Liver (tissue), 9 donors: ENCODE measurements around the gene STYXL2. TPM values are rescaled to one million over a fixed set of nuclear protein-coding genes. Genes with fewer than 3 reads are reported as not detected.

Experiments
- DNase-seq: peaks from one replicate; pipeline ENCODE4 v3.0.0-alpha.2; 2017; ENCODE audit warnings: low spot score
- H3K27ac ChIP-seq, 2 donors: one replicate each; pipeline ENCODE4 v1.7.0; 2013; ENCODE audit warnings: inconsistent platforms in 2 of 2, low read length in 2 of 2, control low read depth in 1 of 2, low read depth in 1 of 2, mild to moderate bottlenecking in 1 of 2
- H3K27me3 ChIP-seq, 4 donors: one replicate each; pipeline versions ENCODE4 v1.6.1 to v1.7.0; 2013; ENCODE audit warnings: low read length in 3 of 4, inconsistent platforms in 1 of 4, mild to moderate bottlenecking in 1 of 4, moderate library complexity in 1 of 4; ENCODE audit not compliant: control insufficient read depth in 4 of 4, insufficient read depth in 4 of 4
- H3K36me3 ChIP-seq, 4 donors: one replicate each; pipeline versions ENCODE4 v1.6.1 to v1.7.0; 2013; ENCODE audit warnings: low read length in 3 of 4, mild to moderate bottlenecking in 3 of 4, low read depth in 1 of 4, moderate library complexity in 1 of 4; ENCODE audit not compliant: control insufficient read depth in 4 of 4, insufficient read depth in 3 of 4
- H3K4me1 ChIP-seq, 4 donors: one replicate each; pipeline versions ENCODE4 v1.6.1 to v1.7.0; 2013; ENCODE audit warnings: low read length in 3 of 4, mild to moderate bottlenecking in 3 of 4, moderate library complexity in 1 of 4; ENCODE audit not compliant: control insufficient read depth in 4 of 4, insufficient read depth in 4 of 4
- H3K4me3 ChIP-seq, 3 donors: one replicate each; pipeline versions ENCODE4 v1.6.1 to v1.7.0; 2013; ENCODE audit warnings: low read length in 3 of 3, control low read depth in 1 of 3, low read depth in 1 of 3, mild to moderate bottlenecking in 1 of 3
- H3K9ac ChIP-seq, 2 donors: one replicate each; pipeline ENCODE4 v1.7.0; 2013; ENCODE audit warnings: low read length in 2 of 2, mild to moderate bottlenecking in 2 of 2, moderate library complexity in 2 of 2, control low read depth in 1 of 2, low read depth in 1 of 2
- H3K9me3 ChIP-seq, 4 donors: one replicate each; pipeline versions ENCODE4 v1.6.1 to v1.7.0; 2013; ENCODE audit warnings: low read length in 3 of 4; ENCODE audit not compliant: control insufficient read depth in 4 of 4
- EGR1 ChIP-seq, 2 donors: IDR thresholded peaks; 2 replicates each; pipeline ENCODE4 v1.6.1; 2016 to 2018; ENCODE audit warnings: antibody characterized with exemption in 2 of 2, low read depth in 2 of 2
- FOXA1 ChIP-seq: IDR thresholded peaks from 2 replicates; pipeline ENCODE4 v1.6.1; 2016; ENCODE audit warnings: antibody characterized with exemption
- FOXA2 ChIP-seq: IDR thresholded peaks from 2 replicates; pipeline ENCODE4 v1.6.1; 2016; ENCODE audit warnings: antibody characterized with exemption
- GABPA ChIP-seq, 2 donors: IDR thresholded peaks in 1 of 2; conservative IDR thresholded peaks in 1 of 2; 2 replicates each; pipeline ENCODE4 v1.6.1; 2016; ENCODE audit warnings: antibody characterized with exemption in 2 of 2, mild to moderate bottlenecking in 1 of 2, moderate library complexity in 1 of 2
- HNF4A ChIP-seq, 2 donors: conservative IDR thresholded peaks; 2 replicates each; pipeline ENCODE4 v1.6.1; 2016; ENCODE audit warnings: antibody characterized with exemption in 2 of 2, mild to moderate bottlenecking in 2 of 2
- HNF4G ChIP-seq: IDR thresholded peaks from 2 replicates; pipeline ENCODE4 v1.6.1; 2016; ENCODE audit warnings: antibody characterized with exemption
- JUND ChIP-seq, 2 donors: IDR thresholded peaks; 2 replicates each; pipeline ENCODE4 v1.6.1; 2016; ENCODE audit warnings: antibody characterized with exemption in 2 of 2
- NR2F2 ChIP-seq: IDR thresholded peaks from 2 replicates; pipeline ENCODE4 v1.6.1; 2016; ENCODE audit warnings: antibody characterized with exemption
- RAD21 ChIP-seq, 2 donors: IDR thresholded peaks; 2 replicates each; pipeline ENCODE4 v1.6.1; 2016; ENCODE audit warnings: antibody characterized with exemption in 2 of 2, mild to moderate bottlenecking in 2 of 2
- RXRA ChIP-seq, 2 donors: IDR thresholded peaks; 2 replicates each; pipeline ENCODE4 v1.6.1; 2017 to 2018; ENCODE audit warnings: antibody characterized with exemption in 2 of 2, mild to moderate bottlenecking in 1 of 2
- SP1 ChIP-seq: IDR thresholded peaks from 2 replicates; pipeline ENCODE4 v1.6.1; 2018; ENCODE audit warnings: antibody characterized with exemption, mild to moderate bottlenecking
- TAF1 ChIP-seq: conservative IDR thresholded peaks from 2 replicates; pipeline ENCODE4 v1.6.1; 2016; ENCODE audit warnings: antibody characterized with exemption, mild to moderate bottlenecking
- YY1 ChIP-seq: IDR thresholded peaks from 2 replicates; pipeline ENCODE4 v1.6.1; 2016; ENCODE audit warnings: antibody characterized with exemption, mild to moderate bottlenecking
- WGBS: extraction: QIAGEN DNeasy Blood & Tissue Kit; methylation state at CpG from one replicate; pipeline ENCODE4 v1.1.7; 2013; 5-methylcytosine and 5-hydroxymethylcytosine counted together
- polyA plus RNA-seq, 2 donors: library from polyadenylated mRNA; stranded (reverse) in 1 of 2; unstranded in 1 of 2; fragments of 200-250 nt in 1 of 2; fragments of >200 nt in 1 of 2; fragmentation: Nextera tagmentation in 1 of 2; extraction: Ambion mirVana in 1 of 2; gene quantifications; one replicate each; pipeline versions ENCODE4 v1.2.1 to v1.2.3, GENCODE V29; 2013 to 2015
- total RNA-seq, 2 donors: library from RNA; depleted of rRNA; stranded (reverse); fragments of >200 nt; gene quantifications; one replicate each; pipeline ENCODE4 v1.2.3, GENCODE V29; 2014
- TF ChIP-seq, protein P1 (sequence below): fragments of 150-350 bp; IDR thresholded peaks from 2 replicates; pipeline ENCODE4 v1.5.1; 2017; ENCODE audit warnings: improper control_type of control experiment, low read depth, low read length; ENCODE audit not compliant: missing input control
- TF ChIP-seq, protein P2 (sequence below): IDR thresholded peaks from 2 replicates; pipeline ENCODE4 v1.6.1; 2016; ENCODE audit warnings: antibody characterized with exemption
- TF ChIP-seq, protein P3 (sequence below): IDR thresholded peaks from 2 replicates; pipeline ENCODE4 v1.6.1; 2016; ENCODE audit warnings: antibody characterized with exemption, mild to moderate bottlenecking
- TF ChIP-seq, protein P4 (sequence below): IDR thresholded peaks from 2 replicates; pipeline ENCODE4 v1.6.1; 2016; ENCODE audit warnings: antibody characterized with exemption
- TF ChIP-seq, protein P5 (sequence below): IDR thresholded peaks from 2 replicates; pipeline ENCODE4 v1.6.1; 2016; ENCODE audit warnings: antibody characterized with exemption
- donor health status: healthy.
- donor health status: healthy.
- donor health status: healthy.
- donor health status: healthy.
- donor health status: healthy.

Gene STYXL2
- total and polyA plus RNA-seq, 4 donors: 0.28 TPM; not detected in 3

DNA sequence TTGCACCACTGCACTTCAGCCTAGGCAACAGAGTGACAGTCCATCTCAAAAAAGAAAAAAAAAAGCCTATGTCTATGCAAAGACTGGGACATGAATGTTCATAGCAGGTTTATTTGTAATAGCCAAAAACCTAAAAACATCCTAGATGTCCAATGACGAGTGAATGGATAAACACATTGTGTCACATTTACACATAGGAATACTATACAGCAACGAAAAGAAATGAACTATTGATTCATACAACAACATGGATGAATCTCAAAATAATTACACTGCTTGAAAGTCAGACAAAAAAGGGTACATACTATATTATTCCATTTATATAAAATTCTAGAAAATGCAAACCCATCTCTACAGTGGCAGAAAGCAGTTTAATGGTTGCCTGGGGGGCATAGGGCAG, 7.9 kb downstream of the STYXL2 start:
- H3K4me1 ChIP-seq: no peaks in the 10 kb centered on the region
- peaks cover 0 to 3% (median 0%) of the 10 kb centered on the region in 4 donors for H3K9me3 ChIP-seq
- WGBS: 84% methylated on average over 2 of the region's 2 CpGs
- no peak overlapping the region for H3K27ac ChIP-seq
- TF ChIP-seq NR2F2: no peak
- TF ChIP-seq FOXA1: no peak
- TF ChIP-seq HNF4A (conservative IDR thresholded peaks at IDR 0.05): no peak
- TF ChIP-seq GABPA (IDR thresholded peaks at IDR 0.05 in 1 of 2, conservative IDR thresholded peaks at IDR 0.05 in 1 of 2): no peak
- TF ChIP-seq RAD21 (IDR thresholded peaks at IDR 0.05): no peak
- TF ChIP-seq YY1: no peak
- no peak for TF ChIP-seq TAF1
- TF ChIP-seq, protein P1, sequence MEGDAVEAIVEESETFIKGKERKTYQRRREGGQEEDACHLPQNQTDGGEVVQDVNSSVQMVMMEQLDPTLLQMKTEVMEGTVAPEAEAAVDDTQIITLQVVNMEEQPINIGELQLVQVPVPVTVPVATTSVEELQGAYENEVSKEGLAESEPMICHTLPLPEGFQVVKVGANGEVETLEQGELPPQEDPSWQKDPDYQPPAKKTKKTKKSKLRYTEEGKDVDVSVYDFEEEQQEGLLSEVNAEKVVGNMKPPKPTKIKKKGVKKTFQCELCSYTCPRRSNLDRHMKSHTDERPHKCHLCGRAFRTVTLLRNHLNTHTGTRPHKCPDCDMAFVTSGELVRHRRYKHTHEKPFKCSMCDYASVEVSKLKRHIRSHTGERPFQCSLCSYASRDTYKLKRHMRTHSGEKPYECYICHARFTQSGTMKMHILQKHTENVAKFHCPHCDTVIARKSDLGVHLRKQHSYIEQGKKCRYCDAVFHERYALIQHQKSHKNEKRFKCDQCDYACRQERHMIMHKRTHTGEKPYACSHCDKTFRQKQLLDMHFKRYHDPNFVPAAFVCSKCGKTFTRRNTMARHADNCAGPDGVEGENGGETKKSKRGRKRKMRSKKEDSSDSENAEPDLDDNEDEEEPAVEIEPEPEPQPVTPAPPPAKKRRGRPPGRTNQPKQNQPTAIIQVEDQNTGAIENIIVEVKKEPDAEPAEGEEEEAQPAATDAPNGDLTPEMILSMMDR: no peak
- TF ChIP-seq, protein P2, sequence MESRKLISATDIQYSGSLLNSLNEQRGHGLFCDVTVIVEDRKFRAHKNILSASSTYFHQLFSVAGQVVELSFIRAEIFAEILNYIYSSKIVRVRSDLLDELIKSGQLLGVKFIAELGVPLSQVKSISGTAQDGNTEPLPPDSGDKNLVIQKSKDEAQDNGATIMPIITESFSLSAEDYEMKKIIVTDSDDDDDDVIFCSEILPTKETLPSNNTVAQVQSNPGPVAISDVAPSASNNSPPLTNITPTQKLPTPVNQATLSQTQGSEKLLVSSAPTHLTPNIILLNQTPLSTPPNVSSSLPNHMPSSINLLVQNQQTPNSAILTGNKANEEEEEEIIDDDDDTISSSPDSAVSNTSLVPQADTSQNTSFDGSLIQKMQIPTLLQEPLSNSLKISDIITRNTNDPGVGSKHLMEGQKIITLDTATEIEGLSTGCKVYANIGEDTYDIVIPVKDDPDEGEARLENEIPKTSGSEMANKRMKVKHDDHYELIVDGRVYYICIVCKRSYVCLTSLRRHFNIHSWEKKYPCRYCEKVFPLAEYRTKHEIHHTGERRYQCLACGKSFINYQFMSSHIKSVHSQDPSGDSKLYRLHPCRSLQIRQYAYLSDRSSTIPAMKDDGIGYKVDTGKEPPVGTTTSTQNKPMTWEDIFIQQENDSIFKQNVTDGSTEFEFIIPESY: no peak
- TF ChIP-seq JUND (IDR thresholded peaks at IDR 0.05): no peak
- TF ChIP-seq HNF4G: no peak
- TF ChIP-seq, protein P3, sequence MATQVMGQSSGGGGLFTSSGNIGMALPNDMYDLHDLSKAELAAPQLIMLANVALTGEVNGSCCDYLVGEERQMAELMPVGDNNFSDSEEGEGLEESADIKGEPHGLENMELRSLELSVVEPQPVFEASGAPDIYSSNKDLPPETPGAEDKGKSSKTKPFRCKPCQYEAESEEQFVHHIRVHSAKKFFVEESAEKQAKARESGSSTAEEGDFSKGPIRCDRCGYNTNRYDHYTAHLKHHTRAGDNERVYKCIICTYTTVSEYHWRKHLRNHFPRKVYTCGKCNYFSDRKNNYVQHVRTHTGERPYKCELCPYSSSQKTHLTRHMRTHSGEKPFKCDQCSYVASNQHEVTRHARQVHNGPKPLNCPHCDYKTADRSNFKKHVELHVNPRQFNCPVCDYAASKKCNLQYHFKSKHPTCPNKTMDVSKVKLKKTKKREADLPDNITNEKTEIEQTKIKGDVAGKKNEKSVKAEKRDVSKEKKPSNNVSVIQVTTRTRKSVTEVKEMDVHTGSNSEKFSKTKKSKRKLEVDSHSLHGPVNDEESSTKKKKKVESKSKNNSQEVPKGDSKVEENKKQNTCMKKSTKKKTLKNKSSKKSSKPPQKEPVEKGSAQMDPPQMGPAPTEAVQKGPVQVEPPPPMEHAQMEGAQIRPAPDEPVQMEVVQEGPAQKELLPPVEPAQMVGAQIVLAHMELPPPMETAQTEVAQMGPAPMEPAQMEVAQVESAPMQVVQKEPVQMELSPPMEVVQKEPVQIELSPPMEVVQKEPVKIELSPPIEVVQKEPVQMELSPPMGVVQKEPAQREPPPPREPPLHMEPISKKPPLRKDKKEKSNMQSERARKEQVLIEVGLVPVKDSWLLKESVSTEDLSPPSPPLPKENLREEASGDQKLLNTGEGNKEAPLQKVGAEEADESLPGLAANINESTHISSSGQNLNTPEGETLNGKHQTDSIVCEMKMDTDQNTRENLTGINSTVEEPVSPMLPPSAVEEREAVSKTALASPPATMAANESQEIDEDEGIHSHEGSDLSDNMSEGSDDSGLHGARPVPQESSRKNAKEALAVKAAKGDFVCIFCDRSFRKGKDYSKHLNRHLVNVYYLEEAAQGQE: no peak
- TF ChIP-seq, protein P4, sequence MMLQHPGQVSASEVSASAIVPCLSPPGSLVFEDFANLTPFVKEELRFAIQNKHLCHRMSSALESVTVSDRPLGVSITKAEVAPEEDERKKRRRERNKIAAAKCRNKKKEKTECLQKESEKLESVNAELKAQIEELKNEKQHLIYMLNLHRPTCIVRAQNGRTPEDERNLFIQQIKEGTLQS: no peak
- TF ChIP-seq, protein P5, sequence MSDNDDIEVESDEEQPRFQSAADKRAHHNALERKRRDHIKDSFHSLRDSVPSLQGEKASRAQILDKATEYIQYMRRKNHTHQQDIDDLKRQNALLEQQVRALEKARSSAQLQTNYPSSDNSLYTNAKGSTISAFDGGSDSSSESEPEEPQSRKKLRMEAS: no peak
- TF ChIP-seq FOXA2: no peak
- H3K36me3 ChIP-seq: no peaks in the 10 kb centered on the region
- no peak for DNase-seq
- H3K9ac ChIP-seq: no peak overlapping the region
- H3K27me3 ChIP-seq: no peaks in the 10 kb centered on the region
- H3K4me3 ChIP-seq: no peak overlapping the region

DNA sequence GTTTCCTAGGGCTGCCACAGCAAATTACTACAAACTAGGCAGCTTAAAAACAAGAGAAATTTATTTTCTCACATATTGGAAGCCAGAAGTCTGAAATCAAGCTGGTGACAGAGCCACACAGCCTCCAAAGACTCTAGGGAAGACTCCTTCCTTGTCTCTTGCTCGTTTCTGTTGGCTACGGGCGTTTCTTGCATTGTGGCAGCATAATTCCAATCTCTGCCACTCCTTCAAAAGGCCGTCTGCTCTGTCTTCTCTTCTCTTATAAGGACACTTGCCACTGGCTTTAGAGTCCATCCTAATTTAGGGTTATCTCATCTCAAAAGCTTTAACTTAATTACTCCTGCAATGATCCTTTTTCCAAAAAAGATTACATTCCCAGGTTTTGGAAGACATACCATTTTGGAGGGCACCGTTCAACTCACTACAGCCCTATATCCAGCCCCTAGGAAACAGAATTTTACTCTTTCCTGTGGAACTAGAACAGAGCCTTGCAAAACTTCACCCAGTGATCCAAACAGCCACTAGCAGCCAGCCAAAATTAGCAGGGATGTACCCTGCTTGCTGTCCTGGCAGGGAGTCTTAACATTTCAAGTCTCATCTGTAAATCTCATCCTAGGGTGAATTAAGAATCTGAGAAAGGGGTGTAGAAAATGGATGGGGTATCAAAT, 9.2 kb downstream of the STYXL2 start:
- H3K27ac ChIP-seq: no peak overlapping the region
- no peak for DNase-seq
- no peak overlapping the region for H3K9ac ChIP-seq
- WGBS: 73% methylated on average over 5 of the region's 5 CpGs
- no peaks in the 10 kb centered on the region for H3K27me3 ChIP-seq
- no peak overlapping the region for H3K4me3 ChIP-seq
- no peaks in the 10 kb centered on the region for H3K4me1 ChIP-seq
- H3K36me3 ChIP-seq: no peaks in the 10 kb centered on the region
- H3K9me3 ChIP-seq: no peaks in the 10 kb centered on the region
- TF ChIP-seq, protein P1: no peak
- TF ChIP-seq FOXA1 (no peak), GABPA (IDR thresholded peaks at IDR 0.05 in 1 of 2, conservative IDR thresholded peaks at IDR 0.05 in 1 of 2) (no peak), HNF4A (conservative IDR thresholded peaks at IDR 0.05) (no peak), FOXA2 (no peak), HNF4G (no peak), EGR1 (IDR thresholded peaks at IDR 0.05; ENCODE audit: low read depth in 2 of 2) (no peak), RXRA (IDR thresholded peaks at IDR 0.05) (no peak), SP1 (no peak), RAD21 (IDR thresholded peaks at IDR 0.05) (no peak)
- TF ChIP-seq, protein P3: no peak
